Liver (tissue), 9 donors: Measurements from ENCODE around the gene ZNF33B. TPM values are rescaled to one million over a fixed set of nuclear protein-coding genes. Genes with fewer than 3 reads are reported as not detected.

Experiments
- DNase-seq: peaks from one replicate; pipeline ENCODE4 v3.0.0-alpha.2; 2017; ENCODE audit warnings: low spot score
- H3K27ac ChIP-seq, 2 donors: one replicate each; pipeline ENCODE4 v1.7.0; 2013; ENCODE audit warnings: inconsistent platforms in 2 of 2, low read length in 2 of 2, control low read depth in 1 of 2, low read depth in 1 of 2, mild to moderate bottlenecking in 1 of 2
- H3K27me3 ChIP-seq, 4 donors: one replicate each; pipeline versions ENCODE4 v1.6.1 to v1.7.0; 2013; ENCODE audit warnings: low read length in 3 of 4, inconsistent platforms in 1 of 4, mild to moderate bottlenecking in 1 of 4, moderate library complexity in 1 of 4; ENCODE audit not compliant: control insufficient read depth in 4 of 4, insufficient read depth in 4 of 4
- H3K36me3 ChIP-seq, 4 donors: one replicate each; pipeline versions ENCODE4 v1.6.1 to v1.7.0; 2013; ENCODE audit warnings: low read length in 3 of 4, mild to moderate bottlenecking in 3 of 4, low read depth in 1 of 4, moderate library complexity in 1 of 4; ENCODE audit not compliant: control insufficient read depth in 4 of 4, insufficient read depth in 3 of 4
- H3K4me1 ChIP-seq, 4 donors: one replicate each; pipeline versions ENCODE4 v1.6.1 to v1.7.0; 2013; ENCODE audit warnings: low read length in 3 of 4, mild to moderate bottlenecking in 3 of 4, moderate library complexity in 1 of 4; ENCODE audit not compliant: control insufficient read depth in 4 of 4, insufficient read depth in 4 of 4
- H3K4me3 ChIP-seq, 3 donors: one replicate each; pipeline versions ENCODE4 v1.6.1 to v1.7.0; 2013; ENCODE audit warnings: low read length in 3 of 3, control low read depth in 1 of 3, low read depth in 1 of 3, mild to moderate bottlenecking in 1 of 3
- H3K9ac ChIP-seq, 2 donors: one replicate each; pipeline ENCODE4 v1.7.0; 2013; ENCODE audit warnings: low read length in 2 of 2, mild to moderate bottlenecking in 2 of 2, moderate library complexity in 2 of 2, control low read depth in 1 of 2, low read depth in 1 of 2
- H3K9me3 ChIP-seq, 4 donors: one replicate each; pipeline versions ENCODE4 v1.6.1 to v1.7.0; 2013; ENCODE audit warnings: low read length in 3 of 4; ENCODE audit not compliant: control insufficient read depth in 4 of 4
- JUND ChIP-seq, 2 donors: IDR thresholded peaks; 2 replicates each; pipeline ENCODE4 v1.6.1; 2016; ENCODE audit warnings: antibody characterized with exemption in 2 of 2
- NR2F2 ChIP-seq: IDR thresholded peaks from 2 replicates; pipeline ENCODE4 v1.6.1; 2016; ENCODE audit warnings: antibody characterized with exemption
- RAD21 ChIP-seq, 2 donors: IDR thresholded peaks; 2 replicates each; pipeline ENCODE4 v1.6.1; 2016; ENCODE audit warnings: antibody characterized with exemption in 2 of 2, mild to moderate bottlenecking in 2 of 2
- RXRA ChIP-seq, 2 donors: IDR thresholded peaks; 2 replicates each; pipeline ENCODE4 v1.6.1; 2017 to 2018; ENCODE audit warnings: antibody characterized with exemption in 2 of 2, mild to moderate bottlenecking in 1 of 2
- SP1 ChIP-seq: IDR thresholded peaks from 2 replicates; pipeline ENCODE4 v1.6.1; 2018; ENCODE audit warnings: antibody characterized with exemption, mild to moderate bottlenecking
- WGBS: extraction: QIAGEN DNeasy Blood & Tissue Kit; methylation state at CpG from one replicate; pipeline ENCODE4 v1.1.7; 2013; 5-methylcytosine and 5-hydroxymethylcytosine counted together
- polyA plus RNA-seq, 2 donors: library from polyadenylated mRNA; stranded (reverse) in 1 of 2; unstranded in 1 of 2; fragments of 200-250 nt in 1 of 2; fragments of >200 nt in 1 of 2; fragmentation: Nextera tagmentation in 1 of 2; extraction: Ambion mirVana in 1 of 2; gene quantifications; one replicate each; pipeline versions ENCODE4 v1.2.1 to v1.2.3, GENCODE V29; 2013 to 2015
- total RNA-seq, 2 donors: library from RNA; depleted of rRNA; stranded (reverse); fragments of >200 nt; gene quantifications; one replicate each; pipeline ENCODE4 v1.2.3, GENCODE V29; 2014
- TF ChIP-seq, protein P1 (sequence below): fragments of 150-350 bp; IDR thresholded peaks from 2 replicates; pipeline ENCODE4 v1.5.1; 2017; ENCODE audit warnings: improper control_type of control experiment, low read depth, low read length; ENCODE audit not compliant: missing input control
- TF ChIP-seq, protein P2 (sequence below): IDR thresholded peaks from 2 replicates; pipeline ENCODE4 v1.6.1; 2016; ENCODE audit warnings: antibody characterized with exemption
- TF ChIP-seq, protein P3 (sequence below): IDR thresholded peaks from 2 replicates; pipeline ENCODE4 v1.6.1; 2016; ENCODE audit warnings: antibody characterized with exemption
- donor health status: healthy.
- donor health status: healthy.
- donor health status: healthy.
- donor health status: healthy.
- donor health status: healthy.

The ZNF33B gene
- total and polyA plus RNA-seq, 4 donors = 5.6 to 16.0 (median 8.5) TPM

DNA sequence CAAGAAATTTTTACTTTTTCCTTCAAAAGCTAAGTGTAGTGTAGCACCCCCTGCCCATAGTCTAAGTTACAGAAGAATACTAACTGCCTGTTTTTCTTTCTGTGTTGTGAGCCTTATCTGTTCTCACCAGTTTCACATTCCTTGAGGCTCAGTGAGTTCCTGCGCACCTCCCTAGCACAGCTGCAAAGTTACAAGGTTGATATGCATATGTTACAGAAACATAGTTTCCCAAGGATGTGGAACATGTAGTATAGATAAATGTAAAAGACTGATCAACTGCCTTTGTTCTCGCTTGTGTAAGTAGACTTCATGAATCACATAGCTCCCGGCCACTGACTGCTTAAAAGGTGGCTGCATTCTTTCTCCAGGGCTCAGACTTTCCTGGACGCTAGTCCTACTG is 6.7 kb upstream of the ZNF33B start:
- TF ChIP-seq NR2F2 (no peak), JUND (IDR thresholded peaks at IDR 0.05) (no peak)
- Histone ChIP-seq H3K27ac (no peak overlapping the region), H3K4me3 (no peak overlapping the region), H3K36me3 (no peaks in the 10 kb centered on the region), H3K9ac (no peak overlapping the region), H3K9me3 (no peaks in the 10 kb centered on the region), H3K27me3 (no peaks in the 10 kb centered on the region), H3K4me1 (peaks cover 0 to 17% (median 13%) of the 10 kb centered on the region in 4 donors)
- no peak for DNase-seq
- 67% methylated on average over 4 of the region's 4 CpGs for WGBS

DNA sequence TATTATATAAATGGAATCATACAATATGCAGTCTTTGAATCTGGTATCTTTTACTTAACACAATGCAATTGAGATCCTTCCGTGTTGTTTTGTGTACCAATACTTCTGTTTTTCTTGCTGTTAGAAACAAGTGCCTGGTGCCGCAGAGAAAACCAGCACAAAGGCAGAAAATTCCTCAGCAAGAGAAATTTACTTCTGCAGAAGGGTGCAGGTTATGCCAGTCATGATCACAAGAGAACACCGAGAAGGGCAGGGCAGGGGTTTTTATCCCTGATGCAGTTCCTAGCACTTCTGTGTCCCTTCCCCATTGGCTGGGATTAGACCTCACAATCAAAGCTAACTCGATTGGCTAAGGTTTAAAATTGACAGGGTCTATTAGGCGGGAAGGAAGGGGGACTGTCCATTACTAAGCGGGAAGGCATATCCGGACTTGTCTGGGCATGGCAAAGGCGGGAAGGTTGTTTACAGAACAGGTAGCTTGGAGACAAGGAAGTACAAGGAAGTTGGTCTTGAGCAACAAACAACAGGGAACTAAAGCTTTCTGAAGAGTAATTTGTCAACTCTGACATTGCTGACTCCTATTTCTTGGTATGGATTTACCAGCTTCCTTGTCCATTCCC is 2.4 kb upstream of the ZNF33B start:
- Histone ChIP-seq H3K36me3 (no peaks in the 10 kb centered on the region), H3K9me3 (no peaks in the 10 kb centered on the region), H3K27ac (no peak overlapping the region), H3K4me3 (no peak overlapping the region), H3K4me1 (peaks cover 2 to 29% (median 20%) of the 10 kb centered on the region in 4 donors), H3K27me3 (no peaks in the 10 kb centered on the region), H3K9ac (no peak overlapping the region)
- no peak for TF ChIP-seq JUND (IDR thresholded peaks at IDR 0.05)
- TF ChIP-seq, protein P1, sequence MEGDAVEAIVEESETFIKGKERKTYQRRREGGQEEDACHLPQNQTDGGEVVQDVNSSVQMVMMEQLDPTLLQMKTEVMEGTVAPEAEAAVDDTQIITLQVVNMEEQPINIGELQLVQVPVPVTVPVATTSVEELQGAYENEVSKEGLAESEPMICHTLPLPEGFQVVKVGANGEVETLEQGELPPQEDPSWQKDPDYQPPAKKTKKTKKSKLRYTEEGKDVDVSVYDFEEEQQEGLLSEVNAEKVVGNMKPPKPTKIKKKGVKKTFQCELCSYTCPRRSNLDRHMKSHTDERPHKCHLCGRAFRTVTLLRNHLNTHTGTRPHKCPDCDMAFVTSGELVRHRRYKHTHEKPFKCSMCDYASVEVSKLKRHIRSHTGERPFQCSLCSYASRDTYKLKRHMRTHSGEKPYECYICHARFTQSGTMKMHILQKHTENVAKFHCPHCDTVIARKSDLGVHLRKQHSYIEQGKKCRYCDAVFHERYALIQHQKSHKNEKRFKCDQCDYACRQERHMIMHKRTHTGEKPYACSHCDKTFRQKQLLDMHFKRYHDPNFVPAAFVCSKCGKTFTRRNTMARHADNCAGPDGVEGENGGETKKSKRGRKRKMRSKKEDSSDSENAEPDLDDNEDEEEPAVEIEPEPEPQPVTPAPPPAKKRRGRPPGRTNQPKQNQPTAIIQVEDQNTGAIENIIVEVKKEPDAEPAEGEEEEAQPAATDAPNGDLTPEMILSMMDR = no peak
- TF ChIP-seq, protein P2, sequence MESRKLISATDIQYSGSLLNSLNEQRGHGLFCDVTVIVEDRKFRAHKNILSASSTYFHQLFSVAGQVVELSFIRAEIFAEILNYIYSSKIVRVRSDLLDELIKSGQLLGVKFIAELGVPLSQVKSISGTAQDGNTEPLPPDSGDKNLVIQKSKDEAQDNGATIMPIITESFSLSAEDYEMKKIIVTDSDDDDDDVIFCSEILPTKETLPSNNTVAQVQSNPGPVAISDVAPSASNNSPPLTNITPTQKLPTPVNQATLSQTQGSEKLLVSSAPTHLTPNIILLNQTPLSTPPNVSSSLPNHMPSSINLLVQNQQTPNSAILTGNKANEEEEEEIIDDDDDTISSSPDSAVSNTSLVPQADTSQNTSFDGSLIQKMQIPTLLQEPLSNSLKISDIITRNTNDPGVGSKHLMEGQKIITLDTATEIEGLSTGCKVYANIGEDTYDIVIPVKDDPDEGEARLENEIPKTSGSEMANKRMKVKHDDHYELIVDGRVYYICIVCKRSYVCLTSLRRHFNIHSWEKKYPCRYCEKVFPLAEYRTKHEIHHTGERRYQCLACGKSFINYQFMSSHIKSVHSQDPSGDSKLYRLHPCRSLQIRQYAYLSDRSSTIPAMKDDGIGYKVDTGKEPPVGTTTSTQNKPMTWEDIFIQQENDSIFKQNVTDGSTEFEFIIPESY = no peak
- TF ChIP-seq RAD21 (IDR thresholded peaks at IDR 0.05) = no peak
- TF ChIP-seq NR2F2 = no peak
- TF ChIP-seq RXRA (IDR thresholded peaks at IDR 0.05) = no peak
- TF ChIP-seq, protein P3, sequence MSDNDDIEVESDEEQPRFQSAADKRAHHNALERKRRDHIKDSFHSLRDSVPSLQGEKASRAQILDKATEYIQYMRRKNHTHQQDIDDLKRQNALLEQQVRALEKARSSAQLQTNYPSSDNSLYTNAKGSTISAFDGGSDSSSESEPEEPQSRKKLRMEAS = no peak
- TF ChIP-seq SP1 = no peak
- DNase-seq = no peak
- WGBS = 76% methylated on average over 8 of the region's 8 CpGs

DNA sequence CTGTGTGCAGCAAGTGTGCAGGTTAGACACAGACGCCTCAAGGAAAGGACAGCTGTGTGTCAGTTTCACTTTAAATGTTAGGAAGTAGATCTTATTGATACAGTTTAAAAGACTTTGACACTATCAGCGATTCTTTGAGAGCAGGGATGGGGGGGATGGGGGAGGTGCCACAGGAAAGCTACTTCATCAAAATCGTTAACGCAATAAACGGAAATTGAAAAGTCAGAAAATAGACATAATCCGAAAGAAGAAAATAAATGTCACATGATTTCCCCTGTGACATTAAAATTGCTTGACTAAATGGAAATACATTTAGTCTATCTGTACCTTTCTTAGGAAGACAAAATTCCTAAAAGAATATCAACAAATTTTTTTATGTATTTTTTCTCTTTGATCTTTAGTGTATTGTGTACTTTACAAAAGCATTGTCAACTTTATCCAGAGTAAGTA is 476 bp upstream of the ZNF33B start:
- WGBS = 0% methylated on average over 6 of the region's 6 CpGs
- no peaks in the 10 kb centered on the region for H3K27me3 ChIP-seq
- no peak for DNase-seq
- peak overlapping the region; percentile 77 to 94 (median 86) for H3K4me3 ChIP-seq
- no peak for TF ChIP-seq SP1
- TF ChIP-seq, protein P2 = peak; percentile 6
- H3K4me1 ChIP-seq = peaks cover 2 to 26% (median 20%) of the 10 kb centered on the region in 4 donors
- H3K27ac ChIP-seq = peak overlapping the region; percentile 94 to 96
- H3K9me3 ChIP-seq = no peaks in the 10 kb centered on the region
- peak overlapping the region; percentile 57 to 73 for H3K9ac ChIP-seq
- H3K36me3 ChIP-seq = peaks cover 0 to 2% (median 0%) of the 10 kb centered on the region in 4 donors
